NCI-H2107 treated with DMSO at 0.1 percent for 48 hours (cell line): ENCODE measurements around the gene CCT6A.
"Not testable (repeated sequence)": the region's sequence is repeated elsewhere in the genome, so short reads cannot be mapped to it uniquely, and the experiment has no call there.

Source experiments
- DNase-seq: peaks from one replicate; lab custom pipeline; 2025; ENCODE audit not compliant: unreplicated experiment; lab: John Stamatoyannopoulos, UW

CCT6A gene

DNA sequence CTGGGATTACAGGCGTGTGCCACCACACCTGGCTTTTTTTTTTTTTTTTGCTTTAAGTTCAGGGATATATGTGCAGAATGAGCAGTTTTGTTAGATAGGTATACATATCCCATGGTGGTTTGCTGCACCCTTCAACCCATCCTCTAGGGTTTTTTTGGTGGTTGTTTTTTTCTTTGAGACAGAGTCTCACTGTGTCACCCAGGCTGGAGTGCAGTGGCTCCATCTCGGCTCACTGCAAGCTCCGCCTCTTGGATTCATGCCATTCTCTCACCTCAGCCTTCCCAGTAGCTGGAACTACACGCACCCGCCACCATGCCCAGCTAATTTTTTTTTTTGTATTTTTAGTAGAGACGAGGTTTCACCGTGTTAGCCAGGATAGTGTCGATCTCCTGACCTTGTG, 2.8 kb upstream of the CCT6A start:
- not testable (repeated sequence) for DNase-seq

DNA sequence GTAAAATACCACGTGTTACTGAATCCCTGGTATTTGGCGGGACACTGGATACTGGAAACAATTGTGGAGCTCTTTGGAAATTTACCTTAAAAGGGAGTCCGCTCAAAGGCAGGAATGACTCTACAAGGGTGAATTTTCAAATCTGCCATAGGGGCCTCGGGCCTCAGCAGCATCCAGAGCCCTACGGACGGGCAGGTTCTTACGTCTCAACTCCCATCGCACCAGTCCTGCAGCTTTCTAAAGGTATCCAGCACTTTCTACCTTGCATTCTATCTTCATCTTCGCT, 569 bp upstream of the CCT6A start:
- DNase-seq, result no peak

DNA sequence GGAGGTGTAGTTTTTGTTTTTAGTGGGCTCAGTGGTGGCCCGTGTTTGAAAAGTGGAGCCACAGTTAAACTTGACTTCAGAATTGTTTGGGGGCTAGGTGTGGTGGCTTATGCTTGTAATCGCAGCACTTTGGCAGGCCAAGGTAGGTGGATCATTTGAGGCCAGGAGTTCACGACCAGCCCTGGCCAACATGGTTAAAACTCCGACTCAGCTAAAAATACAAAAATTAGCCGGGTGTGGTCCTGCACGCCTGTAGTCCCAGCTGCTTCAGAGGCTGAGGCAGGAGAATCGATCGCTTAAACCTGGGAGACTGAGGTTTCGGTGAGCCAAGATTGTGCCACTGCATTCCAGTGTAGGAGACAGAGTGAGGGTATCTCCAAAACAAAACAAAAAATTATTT, 1.8 kb downstream of the CCT6A start:
- DNase-seq, result no peak

DNA sequence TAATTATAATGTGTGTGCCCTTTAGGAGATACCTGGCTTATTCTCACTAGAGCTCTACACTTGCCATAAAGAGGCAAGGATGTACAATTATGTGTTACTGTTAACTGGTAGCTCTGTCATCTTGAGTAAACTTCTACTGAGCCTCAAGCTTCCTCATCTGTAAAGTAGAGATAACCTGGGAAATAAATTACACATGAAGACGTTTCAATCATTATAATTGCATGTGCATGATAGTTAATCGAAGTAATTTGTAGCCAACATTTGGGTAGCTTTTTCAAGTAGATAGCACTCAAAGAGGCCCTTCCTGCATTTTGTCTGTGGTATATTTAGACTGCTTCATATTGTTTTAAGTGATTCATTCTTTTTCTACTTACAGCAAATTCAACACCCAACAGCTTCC, 2.4 kb downstream of the CCT6A start:
- DNase-seq, result no peak

DNA sequence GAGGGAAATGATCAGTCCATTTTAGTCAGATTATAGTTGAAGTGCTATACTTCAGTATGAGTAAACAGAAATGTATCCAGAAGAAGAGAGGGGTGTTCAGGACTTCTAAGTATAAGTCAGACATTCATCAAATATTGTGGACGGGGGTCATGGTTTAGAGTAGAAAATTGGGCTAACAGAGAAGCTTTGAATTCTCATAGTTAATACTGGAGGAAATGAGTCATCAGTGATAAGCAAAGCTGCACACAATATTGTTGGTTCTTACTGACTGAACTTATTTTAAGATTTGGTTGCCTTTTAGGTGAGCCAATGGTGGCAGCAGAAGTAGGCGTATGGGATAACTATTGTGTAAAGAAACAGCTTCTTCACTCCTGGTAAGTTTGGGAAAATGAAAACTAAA, 10.8 kb downstream of the CCT6A start:
- DNase-seq, result no peak

DNA sequence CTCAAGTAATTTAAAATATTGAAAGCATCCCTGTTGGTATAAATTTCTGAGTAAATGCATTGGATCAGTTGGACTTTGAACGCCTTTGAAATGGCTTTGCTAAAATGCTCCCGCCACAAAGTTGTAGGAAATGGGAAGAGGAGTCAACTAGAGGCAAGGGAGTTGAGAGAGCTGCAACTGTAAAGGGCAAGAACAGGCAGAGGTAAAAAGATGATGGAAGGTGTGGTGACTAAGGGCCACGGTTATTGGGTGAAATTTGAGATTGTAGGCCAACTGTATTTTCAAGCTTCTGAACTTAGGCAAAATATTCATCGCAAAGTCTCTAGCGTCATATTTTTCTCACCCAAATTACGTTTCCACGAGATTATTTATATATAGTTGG, 11.9 kb downstream of the CCT6A start:
- no peak for DNase-seq

DNA sequence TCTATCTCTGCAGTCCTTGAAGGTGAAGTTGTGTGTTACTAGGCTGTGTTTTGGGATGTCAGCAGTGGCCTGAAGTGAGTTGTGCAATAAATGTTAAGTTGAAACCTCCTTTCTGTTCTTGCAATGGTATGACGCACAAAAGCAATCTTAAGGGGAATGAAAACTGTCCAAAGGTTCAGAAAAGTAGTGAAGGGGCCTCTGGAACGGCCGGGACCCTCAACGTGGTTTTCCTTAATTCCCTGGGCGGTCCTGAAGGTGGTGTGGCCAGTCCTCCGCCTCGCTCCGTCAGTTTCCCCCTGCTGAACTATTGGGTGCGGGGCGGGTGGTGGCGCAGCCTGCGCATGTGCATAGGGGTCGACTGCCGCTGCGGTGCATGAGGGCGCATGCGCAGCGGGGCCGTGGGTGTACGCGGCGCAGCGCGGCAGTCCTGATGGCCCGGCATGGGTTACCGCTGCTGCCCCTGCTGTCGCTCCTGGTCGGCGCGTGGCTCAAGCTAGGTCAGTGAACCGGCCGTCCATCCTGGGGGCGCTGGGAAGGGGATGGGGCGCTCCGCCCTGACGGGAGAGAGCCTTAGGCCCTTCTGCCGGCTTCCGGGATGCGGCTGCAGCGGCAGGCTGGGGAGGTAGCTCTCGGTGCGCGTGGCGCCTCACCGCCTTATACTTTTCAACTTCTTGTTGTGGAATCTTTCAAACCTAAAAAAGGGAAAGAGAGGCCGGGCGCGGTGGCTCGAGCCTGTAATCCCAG, 12.5 kb downstream of the CCT6A start, which contains the start of gene SUMF2:
Gene SUMF2, plus strand, starts transcription at position 405 of the 744 bp plus-strand sequence. Its CDS starts 26 bp downstream, at position 431.
- DNase-seq, result peak; percentile 79

DNA sequence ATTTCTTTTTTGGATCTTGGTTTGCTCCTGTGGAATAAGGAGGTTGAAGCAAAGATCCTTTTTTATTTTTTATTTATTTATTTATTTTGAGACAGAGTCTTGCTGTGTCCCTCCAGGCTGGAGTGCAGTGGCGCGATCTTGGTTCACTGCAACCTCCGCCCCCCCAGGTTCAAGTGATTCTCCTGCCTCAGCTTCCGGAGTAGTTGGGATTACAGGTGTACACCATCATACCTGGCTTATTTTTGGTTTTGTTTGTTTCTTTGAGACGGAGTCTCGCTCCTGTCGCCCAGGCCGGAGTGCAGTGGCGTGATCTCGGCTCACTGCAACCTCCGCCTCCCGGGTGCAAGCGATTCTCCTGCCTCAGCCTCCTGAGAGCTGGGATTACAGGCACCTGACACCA, 14.8 kb downstream of the CCT6A start:
- not testable (repeated sequence) for DNase-seq

DNA sequence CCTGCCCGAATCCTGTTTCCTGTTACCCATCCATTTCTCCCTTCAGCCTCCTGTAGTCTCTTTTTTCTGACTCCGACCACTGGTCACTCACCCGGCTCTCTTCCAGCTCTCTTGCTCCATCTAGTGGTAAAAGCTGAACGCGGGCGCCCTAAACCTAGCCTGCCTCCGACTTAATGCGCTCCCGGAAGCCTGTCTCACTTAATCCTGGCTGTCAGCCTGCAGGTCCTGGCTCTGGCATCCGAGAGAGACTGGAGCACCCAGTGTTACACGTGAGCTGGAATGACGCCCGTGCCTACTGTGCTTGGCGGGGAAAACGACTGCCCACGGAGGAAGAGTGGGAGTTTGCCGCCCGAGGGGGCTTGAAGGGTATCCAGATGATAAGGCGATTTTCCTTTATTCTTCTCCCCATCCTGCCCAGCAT, 22.8 kb downstream of the CCT6A start:
- peak; percentile 86 for DNase-seq

DNA sequence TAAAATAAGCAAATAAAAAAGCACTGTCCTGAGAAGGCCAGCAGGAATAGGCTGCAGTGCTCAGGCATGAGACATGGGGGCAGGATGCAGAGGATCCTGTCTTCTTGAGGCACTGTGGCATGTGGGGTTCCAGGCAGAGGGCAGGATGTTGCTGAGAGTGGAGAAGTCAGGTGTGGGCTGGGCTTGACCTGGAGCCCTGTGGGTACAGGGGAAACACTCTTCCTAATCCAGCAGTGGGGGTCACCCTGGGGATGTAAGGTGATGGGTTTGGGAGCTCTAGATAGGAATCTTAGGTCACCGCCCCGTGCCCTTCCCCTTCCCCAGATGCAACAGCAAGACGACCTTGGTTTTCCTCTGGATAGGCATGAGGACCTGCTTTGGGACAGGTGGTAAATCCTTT, 26.1 kb downstream of the CCT6A start:
- no peak for DNase-seq

DNA sequence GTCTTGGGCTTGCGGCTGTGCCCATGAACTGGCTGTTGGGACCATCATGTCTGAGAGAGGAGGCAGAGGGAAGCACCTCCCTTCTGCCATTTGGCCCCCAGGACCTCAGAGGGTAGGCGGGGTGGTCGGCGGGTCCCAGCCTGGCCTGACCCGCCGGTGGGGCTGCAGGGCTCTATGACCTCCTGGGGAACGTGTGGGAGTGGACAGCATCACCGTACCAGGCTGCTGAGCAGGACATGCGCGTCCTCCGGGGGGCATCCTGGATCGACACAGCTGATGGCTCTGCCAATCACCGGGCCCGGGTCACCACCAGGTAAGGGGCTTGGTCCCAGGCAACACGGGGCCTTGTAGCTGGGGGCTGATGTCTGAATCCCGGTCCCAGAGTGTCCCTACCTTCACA, 26.6 kb downstream of the CCT6A start:
- no peak for DNase-seq

DNA sequence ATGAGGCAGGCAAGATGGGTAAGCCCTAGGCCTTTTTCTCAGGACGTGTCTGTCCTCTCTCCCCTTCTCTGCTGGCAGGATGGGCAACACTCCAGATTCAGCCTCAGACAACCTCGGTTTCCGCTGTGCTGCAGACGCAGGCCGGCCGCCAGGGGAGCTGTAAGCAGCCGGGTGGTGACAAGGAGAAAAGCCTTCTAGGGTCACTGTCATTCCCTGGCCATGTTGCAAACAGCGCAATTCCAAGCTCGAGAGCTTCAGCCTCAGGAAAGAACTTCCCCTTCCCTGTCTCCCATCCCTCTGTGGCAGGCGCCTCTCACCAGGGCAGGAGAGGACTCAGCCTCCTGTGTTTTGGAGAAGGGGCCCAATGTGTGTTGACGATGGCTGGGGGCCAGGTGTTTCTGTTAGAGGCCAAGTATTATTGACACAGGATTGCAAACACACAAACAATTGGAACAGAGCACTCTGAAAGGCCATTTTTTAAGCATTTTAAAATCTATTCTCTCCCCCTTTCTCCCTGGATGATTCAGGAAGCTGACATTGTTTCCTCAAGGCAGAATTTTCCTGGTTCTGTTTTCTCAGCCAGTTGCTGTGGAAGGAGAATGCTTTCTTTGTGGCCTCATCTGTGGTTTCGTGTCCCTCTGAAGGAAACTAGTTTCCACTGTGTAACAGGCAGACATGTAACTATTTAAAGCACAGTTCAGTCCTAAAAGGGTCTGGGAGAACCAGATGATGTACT, 28.1 kb downstream of the CCT6A start:
- DNase-seq, result peak; percentile 71

DNA sequence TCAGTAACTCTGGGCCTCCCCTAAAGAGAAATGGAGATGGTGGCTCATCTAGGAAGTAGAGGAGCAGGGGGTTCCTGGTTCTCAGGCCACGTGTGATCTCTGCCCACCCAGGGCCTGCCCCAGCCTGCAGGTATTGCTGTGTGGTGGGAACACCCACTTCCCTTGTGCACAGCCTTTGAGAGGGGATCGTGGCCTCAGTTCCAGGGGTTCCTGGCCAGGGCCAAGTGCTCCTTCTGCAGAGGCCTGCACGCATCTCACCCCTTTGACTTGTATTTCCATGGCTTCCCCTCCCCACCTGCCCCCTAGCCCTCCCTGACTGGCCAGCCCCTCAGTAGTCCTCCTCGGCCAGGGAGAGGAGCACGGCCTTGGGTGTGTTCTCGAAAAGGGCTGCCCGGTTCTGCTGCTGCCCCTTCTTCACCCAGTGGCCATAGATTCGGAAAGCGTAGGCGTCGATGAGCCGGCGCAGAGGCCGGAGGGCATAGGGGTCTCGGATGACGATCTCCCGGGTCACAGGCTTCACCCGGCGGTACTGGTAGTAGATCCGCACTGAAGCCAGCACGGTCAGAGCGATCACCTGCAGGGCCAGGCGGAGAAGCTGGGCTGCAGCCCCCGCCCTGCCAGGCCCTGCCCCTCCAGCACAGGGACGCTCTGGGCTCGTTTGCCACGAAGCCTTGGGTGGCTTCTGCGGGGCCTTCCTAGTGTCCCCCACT, 29.3 kb downstream of the CCT6A start:
- DNase-seq, result not testable (repeated sequence)

DNA sequence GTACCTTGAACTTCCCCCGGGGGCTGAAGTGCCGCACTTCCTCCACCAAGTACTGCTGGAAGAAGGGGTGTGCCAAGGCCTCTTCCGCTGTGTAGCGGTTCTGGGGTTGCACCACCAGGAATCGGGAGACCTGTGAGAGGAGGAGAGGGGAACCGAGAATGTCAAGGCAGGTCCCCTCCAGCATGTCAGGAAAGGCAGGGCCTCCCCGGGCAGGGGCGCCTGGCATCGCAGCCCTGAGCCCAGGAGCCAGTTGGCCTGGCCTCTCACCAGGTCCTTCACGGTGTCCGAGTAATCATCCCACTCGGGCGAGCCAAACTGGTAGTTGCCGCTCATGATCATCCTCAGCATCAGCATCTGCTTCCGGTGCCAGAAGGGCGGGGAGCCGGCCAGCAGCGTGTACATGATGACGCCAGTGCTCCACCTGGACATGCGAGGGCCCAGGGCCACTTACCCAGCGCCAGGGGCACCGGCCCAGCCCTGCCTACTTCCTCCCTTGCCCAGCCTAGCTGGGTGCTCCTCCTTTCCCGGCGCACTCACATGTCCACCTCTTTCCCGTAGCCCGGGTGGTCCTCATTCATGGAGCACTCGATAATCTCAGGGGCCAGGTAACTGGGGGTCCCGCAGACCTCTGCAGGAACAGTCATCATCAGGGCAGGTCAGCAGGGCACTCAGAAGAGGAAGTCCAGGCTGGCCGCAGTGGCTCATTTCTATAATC, 30.2 kb downstream of the CCT6A start:
- no peak for DNase-seq

DNA sequence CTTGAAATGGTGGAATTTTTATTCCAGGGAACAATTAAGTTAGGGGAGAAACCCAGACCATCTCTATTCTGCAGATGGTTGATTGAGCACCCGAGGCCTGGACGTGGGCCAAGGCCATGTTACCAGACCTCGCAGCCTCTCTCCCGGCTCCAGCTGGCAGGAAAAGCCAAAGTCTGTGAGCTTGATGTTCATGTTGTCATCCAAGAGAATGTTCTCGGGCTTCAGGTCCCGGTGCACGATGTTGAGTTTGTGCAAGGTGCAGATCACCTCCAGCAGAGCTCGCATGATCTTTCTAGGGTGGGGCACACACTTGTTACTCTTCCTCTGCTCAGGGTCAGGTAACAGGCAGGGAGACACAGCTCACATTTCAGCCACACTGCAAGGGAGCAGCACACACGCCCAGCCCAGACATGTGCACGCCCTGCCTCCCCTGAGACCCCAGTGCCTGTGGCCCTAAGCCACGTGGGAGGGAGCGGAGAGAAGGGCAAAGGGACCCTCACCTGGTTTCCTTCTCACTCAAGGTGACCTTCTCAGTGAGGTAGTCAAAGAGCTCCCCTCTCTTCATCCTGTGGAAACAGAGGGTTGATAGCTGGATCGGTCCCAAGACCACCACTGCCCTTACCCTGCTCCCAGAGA, 31.7 kb downstream of the CCT6A start:
- peak; percentile 82 for DNase-seq

DNA sequence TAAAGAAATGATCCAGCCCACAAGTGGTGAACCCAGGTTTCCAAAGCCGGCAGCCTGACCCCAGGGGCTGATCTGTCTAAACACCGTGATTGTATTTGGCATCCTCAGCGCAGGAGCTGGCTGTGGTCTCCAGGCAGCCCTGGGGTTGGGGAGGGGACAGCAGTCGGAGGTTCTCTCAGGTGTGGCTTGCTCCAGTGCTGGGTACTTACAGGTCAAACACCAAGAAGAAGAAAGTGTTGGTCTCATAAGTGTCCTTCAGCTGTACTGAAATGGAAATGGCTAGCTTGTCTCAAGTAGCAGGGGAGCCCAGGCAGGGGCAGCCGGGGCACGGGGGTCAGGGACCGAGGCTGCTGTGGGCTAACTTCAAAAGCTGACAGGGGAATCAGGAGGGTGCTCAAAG, 35.2 kb downstream of the CCT6A start:
- no peak for DNase-seq

DNA sequence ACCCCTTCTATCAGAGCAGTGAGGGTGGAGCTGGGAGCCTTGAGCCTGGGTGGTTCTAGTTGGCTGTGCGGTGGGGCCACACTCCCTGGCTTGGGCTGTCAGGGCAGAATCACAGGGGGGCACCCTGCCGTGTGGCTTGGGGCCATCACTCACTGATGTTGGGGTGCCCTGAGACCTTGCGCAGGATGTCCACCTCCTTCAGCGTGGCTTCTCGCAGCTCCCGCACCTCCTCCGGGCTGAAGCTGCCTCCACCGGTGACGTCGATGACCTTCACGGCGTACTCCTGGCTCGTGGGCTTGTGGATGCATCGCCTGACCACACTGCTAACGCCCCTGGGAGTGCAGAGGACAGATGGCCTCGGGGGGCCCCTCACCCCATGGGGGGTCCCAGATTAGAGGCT, 35.9 kb downstream of the CCT6A start:
- DNase-seq, result no peak

DNA sequence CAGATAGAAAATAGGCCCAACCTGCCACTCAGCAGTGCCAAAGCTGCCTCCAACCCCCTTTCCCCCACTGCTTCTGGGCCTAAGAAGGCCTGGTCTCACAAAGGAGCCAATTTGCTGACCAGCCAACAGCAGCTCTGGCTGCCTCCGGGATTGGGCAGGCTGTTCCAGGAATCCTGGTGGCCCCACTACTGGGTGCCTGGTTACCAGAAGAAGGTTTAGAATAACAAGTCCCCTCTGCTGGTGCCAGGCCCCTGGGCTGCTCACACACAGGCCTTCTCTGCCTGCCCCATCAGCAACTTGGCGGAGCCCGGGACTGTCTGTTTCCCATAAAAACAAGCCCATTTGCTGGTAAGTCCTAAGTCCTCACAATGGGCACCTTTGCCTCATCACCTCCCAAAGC, 40.0 kb downstream of the CCT6A start:
- no peak for DNase-seq

DNA sequence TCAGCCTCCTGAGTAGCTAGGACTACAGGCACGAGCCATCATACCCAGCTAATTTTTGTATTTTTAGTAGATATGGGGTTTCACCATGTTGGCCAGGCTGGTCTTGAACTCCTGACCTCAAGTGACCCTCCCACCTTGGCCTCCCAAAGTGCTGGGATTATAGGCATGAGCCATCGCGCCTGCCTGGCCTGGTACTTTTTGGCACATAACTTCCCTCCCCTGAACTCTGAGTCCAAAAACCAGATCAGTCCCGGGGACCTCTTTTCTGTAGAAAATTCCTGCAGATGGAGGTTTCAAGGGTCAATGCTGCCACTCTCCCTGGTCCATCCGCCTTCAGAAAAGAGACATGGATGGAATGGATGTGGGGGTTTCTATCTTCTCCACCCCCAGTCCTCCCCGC, 40.8 kb downstream of the CCT6A start:
- not testable (repeated sequence) for DNase-seq

DNA sequence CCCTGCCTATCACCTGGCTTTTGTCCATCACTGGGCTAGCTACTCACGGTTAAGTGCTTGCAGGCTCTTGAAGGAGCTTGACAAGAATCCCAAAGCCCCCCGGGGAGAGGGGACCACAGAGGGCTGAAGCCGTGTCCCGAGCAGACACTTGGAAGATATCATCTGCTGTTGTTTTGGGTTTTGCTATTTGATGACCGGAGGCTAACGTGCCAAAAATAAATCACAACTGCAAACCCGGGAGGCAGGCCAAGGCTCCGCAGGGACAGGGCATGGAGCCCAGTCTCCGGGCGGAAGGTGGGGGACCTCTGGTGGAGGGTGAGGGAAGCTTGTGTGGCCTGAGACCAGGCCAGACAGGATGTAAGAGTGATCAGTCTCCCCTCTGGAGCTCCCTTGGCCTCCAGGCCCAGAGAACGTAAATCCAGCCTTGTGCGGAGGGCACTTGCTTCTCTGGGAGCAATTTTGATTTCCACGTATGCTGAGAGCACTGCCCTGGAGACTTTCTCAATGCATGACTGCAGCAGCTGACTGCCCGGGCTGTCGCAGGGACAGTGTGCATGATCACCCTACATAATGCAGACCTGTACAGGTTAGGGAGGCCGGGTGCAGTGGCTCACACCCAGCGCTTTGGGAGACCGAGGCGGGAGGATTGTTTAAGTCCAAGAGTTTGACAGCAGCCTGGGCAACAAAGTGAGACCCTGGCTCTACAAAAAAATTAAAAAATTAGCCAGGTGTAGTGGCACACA, 41.4 kb downstream of the CCT6A start, which contains the start of gene PHKG1:
Gene PHKG1, minus strand, starts transcription at position 164 of the 743 bp plus-strand sequence. CDS start 4,011 bp downstream, outside the sequence.
- DNase-seq, result peak; percentile 44
